ENCODE results near the gene AGRN.

GRCh38 chr1:1073743-1074587 is 54.0 kb downstream of the AGRN start, which contains the start of gene RNF223:
- no peak for TF ChIP-seq POLR2A (IDR thresholded peaks at IDR 0.05; ENCODE audit: low read length)
- no peak for TF ChIP-seq GATA1 (IDR thresholded peaks at IDR 0.05; ENCODE audit: low read depth, low read length)

All from erythroblast (primary cell).